Measurements from ENCODE around the gene HSPD1. TPM values are rescaled to one million over a fixed set of nuclear protein-coding genes. Genes with fewer than 3 reads are reported as not detected.

Gene HSPD1
- polyA plus RNA-seq, 1 donor from 2014 or later = 229 TPM

DNA sequence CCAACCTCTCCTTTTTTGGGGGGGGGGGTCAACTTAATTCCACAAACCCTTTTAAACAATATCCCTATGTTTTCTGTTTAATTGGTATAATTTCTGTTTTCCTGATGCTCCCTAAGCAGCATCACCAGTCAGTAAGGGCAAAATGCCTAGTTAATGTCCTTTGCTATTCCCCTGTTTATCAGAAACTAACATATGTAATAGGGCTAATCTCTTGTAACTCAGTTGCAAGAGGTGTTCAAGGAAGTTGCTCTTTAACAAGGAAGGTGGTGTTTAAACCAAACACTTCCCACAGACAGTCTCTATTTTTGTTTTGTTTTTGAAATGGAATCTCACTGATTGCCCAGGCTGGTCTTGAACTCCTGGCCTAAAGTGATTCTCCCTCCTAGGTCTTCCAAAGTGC lies 52.8 kb downstream of the HSPD1 start:
- no peaks in the 10 kb centered on the region for H3K79me2 ChIP-seq (replicated peaks; ENCODE audit: insufficient read depth, low read length)
- H4K20me1 ChIP-seq (ENCODE audit: insufficient read depth) = no peaks in the 10 kb centered on the region
- no peaks in the 10 kb centered on the region for H3K9me3 ChIP-seq (ENCODE audit: low read length)
- no peak overlapping the region for H3K27ac ChIP-seq (ENCODE audit: low read length)
- H3K9me2 ChIP-seq (ENCODE audit: insufficient read depth, low read length) = no peaks in the 10 kb centered on the region
- H3K27me3 ChIP-seq (ENCODE audit: insufficient read depth, low read depth, low read length) = no peaks in the 10 kb centered on the region
- H3K9ac ChIP-seq (ENCODE audit: low read length) = no peak overlapping the region
- TF ChIP-seq TAF1 (IDR thresholded peaks at IDR 0.05; ENCODE audit: low read depth) = no peak
- no peak for TF ChIP-seq EZH2 (IDR thresholded peaks at IDR 0.05; ENCODE audit: borderline replicate concordance, insufficient read depth, low read length, poor library complexity, severe bottlenecking)
- no peak for TF ChIP-seq SMC3 (conservative IDR thresholded peaks at IDR 0.05; ENCODE audit: poor library complexity)
- TF ChIP-seq RAD21 (conservative IDR thresholded peaks at IDR 0.05) = no peak
- TF ChIP-seq MXI1 (conservative IDR thresholded peaks at IDR 0.05; ENCODE audit: poor library complexity, severe bottlenecking) = no peak
- TF ChIP-seq, protein P1, sequence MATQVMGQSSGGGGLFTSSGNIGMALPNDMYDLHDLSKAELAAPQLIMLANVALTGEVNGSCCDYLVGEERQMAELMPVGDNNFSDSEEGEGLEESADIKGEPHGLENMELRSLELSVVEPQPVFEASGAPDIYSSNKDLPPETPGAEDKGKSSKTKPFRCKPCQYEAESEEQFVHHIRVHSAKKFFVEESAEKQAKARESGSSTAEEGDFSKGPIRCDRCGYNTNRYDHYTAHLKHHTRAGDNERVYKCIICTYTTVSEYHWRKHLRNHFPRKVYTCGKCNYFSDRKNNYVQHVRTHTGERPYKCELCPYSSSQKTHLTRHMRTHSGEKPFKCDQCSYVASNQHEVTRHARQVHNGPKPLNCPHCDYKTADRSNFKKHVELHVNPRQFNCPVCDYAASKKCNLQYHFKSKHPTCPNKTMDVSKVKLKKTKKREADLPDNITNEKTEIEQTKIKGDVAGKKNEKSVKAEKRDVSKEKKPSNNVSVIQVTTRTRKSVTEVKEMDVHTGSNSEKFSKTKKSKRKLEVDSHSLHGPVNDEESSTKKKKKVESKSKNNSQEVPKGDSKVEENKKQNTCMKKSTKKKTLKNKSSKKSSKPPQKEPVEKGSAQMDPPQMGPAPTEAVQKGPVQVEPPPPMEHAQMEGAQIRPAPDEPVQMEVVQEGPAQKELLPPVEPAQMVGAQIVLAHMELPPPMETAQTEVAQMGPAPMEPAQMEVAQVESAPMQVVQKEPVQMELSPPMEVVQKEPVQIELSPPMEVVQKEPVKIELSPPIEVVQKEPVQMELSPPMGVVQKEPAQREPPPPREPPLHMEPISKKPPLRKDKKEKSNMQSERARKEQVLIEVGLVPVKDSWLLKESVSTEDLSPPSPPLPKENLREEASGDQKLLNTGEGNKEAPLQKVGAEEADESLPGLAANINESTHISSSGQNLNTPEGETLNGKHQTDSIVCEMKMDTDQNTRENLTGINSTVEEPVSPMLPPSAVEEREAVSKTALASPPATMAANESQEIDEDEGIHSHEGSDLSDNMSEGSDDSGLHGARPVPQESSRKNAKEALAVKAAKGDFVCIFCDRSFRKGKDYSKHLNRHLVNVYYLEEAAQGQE (IDR thresholded peaks at IDR 0.05; ENCODE audit: borderline replicate concordance) = no peak
- TF ChIP-seq, protein P2, sequence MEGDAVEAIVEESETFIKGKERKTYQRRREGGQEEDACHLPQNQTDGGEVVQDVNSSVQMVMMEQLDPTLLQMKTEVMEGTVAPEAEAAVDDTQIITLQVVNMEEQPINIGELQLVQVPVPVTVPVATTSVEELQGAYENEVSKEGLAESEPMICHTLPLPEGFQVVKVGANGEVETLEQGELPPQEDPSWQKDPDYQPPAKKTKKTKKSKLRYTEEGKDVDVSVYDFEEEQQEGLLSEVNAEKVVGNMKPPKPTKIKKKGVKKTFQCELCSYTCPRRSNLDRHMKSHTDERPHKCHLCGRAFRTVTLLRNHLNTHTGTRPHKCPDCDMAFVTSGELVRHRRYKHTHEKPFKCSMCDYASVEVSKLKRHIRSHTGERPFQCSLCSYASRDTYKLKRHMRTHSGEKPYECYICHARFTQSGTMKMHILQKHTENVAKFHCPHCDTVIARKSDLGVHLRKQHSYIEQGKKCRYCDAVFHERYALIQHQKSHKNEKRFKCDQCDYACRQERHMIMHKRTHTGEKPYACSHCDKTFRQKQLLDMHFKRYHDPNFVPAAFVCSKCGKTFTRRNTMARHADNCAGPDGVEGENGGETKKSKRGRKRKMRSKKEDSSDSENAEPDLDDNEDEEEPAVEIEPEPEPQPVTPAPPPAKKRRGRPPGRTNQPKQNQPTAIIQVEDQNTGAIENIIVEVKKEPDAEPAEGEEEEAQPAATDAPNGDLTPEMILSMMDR (IDR thresholded peaks at IDR 0.05; ENCODE audit: poor library complexity, severe bottlenecking) = no peak
- no peak for TF ChIP-seq EP300 (conservative IDR thresholded peaks at IDR 0.05; ENCODE audit: poor library complexity, severe bottlenecking)
- no peak for TF ChIP-seq POLR2AphosphoS5 (IDR thresholded peaks at IDR 0.05)
- no peaks in the 10 kb centered on the region for H3F3A ChIP-seq (ENCODE audit: insufficient read depth, low read length, poor library complexity, severe bottlenecking)
- no peaks in the 10 kb centered on the region for H3K36me3 ChIP-seq (ENCODE audit: insufficient read depth, low read length)
- no peak overlapping the region for H2AFZ ChIP-seq (ENCODE audit: low read depth, low read length)
- no peak overlapping the region for H3K4me3 ChIP-seq (ENCODE audit: low read length)
- H3K4me2 ChIP-seq (ENCODE audit: low read length) = no peak overlapping the region

DNA sequence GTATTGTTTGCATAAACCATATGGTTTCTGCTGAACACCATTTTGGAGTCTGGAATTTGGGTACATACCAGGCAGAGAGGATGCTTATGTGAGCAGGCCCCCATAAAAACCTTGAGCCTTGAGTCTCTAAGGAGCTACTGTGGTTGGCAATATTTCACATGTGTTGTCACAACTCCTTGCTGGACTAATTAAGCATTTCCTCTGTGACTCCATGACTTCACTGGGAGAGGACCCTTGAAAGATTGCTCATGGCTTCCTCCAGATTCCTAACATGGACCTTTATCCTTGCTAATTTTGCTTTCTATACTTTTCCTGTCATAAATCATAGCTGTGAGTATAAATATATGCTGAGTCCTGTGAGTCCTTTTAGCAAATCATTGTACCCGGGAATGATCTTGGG lies 53.9 kb downstream of the HSPD1 start:
- H3K27ac ChIP-seq (ENCODE audit: low read length) = no peak overlapping the region
- H3K4me3 ChIP-seq (ENCODE audit: low read length) = no peak overlapping the region
- no peaks in the 10 kb centered on the region for H3K27me3 ChIP-seq (ENCODE audit: insufficient read depth, low read depth, low read length)
- TF ChIP-seq EZH2 (IDR thresholded peaks at IDR 0.05; ENCODE audit: borderline replicate concordance, insufficient read depth, low read length, poor library complexity, severe bottlenecking) (no peak), SMC3 (conservative IDR thresholded peaks at IDR 0.05; ENCODE audit: poor library complexity) (no peak), POLR2AphosphoS5 (IDR thresholded peaks at IDR 0.05) (no peak), MXI1 (conservative IDR thresholded peaks at IDR 0.05; ENCODE audit: poor library complexity, severe bottlenecking) (no peak), EP300 (conservative IDR thresholded peaks at IDR 0.05; ENCODE audit: poor library complexity, severe bottlenecking) (no peak), RAD21 (conservative IDR thresholded peaks at IDR 0.05) (no peak), TAF1 (IDR thresholded peaks at IDR 0.05; ENCODE audit: low read depth) (no peak)
- TF ChIP-seq, protein P1 (IDR thresholded peaks at IDR 0.05; ENCODE audit: borderline replicate concordance) = no peak
- TF ChIP-seq, protein P2 (IDR thresholded peaks at IDR 0.05; ENCODE audit: poor library complexity, severe bottlenecking) = no peak
- no peak overlapping the region for H2AFZ ChIP-seq (ENCODE audit: low read depth, low read length)
- H3K9ac ChIP-seq (ENCODE audit: low read length) = no peak overlapping the region
- no peaks in the 10 kb centered on the region for H3F3A ChIP-seq (ENCODE audit: insufficient read depth, low read length, poor library complexity, severe bottlenecking)
- no peaks in the 10 kb centered on the region for H3K36me3 ChIP-seq (ENCODE audit: insufficient read depth, low read length)
- no peaks in the 10 kb centered on the region for H3K9me3 ChIP-seq (ENCODE audit: low read length)
- no peaks in the 10 kb centered on the region for H4K20me1 ChIP-seq (ENCODE audit: insufficient read depth)
- no peaks in the 10 kb centered on the region for H3K79me2 ChIP-seq (replicated peaks; ENCODE audit: insufficient read depth, low read length)
- H3K4me2 ChIP-seq (ENCODE audit: low read length) = no peak overlapping the region
- H3K9me2 ChIP-seq (ENCODE audit: insufficient read depth, low read length) = no peaks in the 10 kb centered on the region

Data from neural cell (in vitro differentiated cells).